Measurements from ENCODE around the gene MDM1. TPM values are rescaled to one million over a fixed set of nuclear protein-coding genes. Genes with fewer than 3 reads are reported as not detected.
A peak's percentile ranks its signal among the peaks of the same experiment; 100 is the strongest.

MDM1 gene
- total and polyA plus RNA-seq, 2 of the 13 experiments (the other 11 are each of a cell fraction or from before 2014, with no cell fraction given): 4.6 to 15.2 TPM

GRCh38 chr12:68341822-68342221 lies 9.7 kb upstream of the MDM1 start (continued):
- TF ChIP-seq MED1 (CRISPR knock-in tag; IDR thresholded peaks at IDR 0.05) (peak; percentile 42; the same call in 1 of the 2 replicates), ZNF598 (CRISPR knock-in tag; IDR thresholded peaks at IDR 0.05; ENCODE audit: borderline replicate concordance) (no peak), POLR2AphosphoS5 (IDR thresholded peaks at IDR 0.05; ENCODE audit: low read depth, low read length) (no peak), CEBPG (CRISPR knock-in tag; IDR thresholded peaks at IDR 0.05) (peak; percentile 86), HNF4G (IDR thresholded peaks at IDR 0.05; ENCODE audit: borderline replicate concordance, low read depth, low read length) (peak; percentile 85), HNF4G (CRISPR knock-in tag; IDR thresholded peaks at IDR 0.05; ENCODE audit: borderline replicate concordance, low read depth) (no peak), ZNF24 (IDR thresholded peaks at IDR 0.05) (no peak), CENPBD1 (CRISPR knock-in tag; IDR thresholded peaks at IDR 0.05; ENCODE audit: borderline replicate concordance, low read depth) (no peak), ZNF644 (CRISPR knock-in tag; IDR thresholded peaks at IDR 0.05; ENCODE audit: low read depth) (peak; percentile 46; the same call in 1 of the 2 replicates), HMGXB3 (CRISPR knock-in tag; IDR thresholded peaks at IDR 0.05; ENCODE audit: borderline replicate concordance) (no peak), ARID3A (IDR thresholded peaks at IDR 0.05; ENCODE audit: low read depth, low read length) (peak; percentile 47; the same call in 1 of the 2 replicates), SOX6 (IDR thresholded peaks at IDR 0.05) (no peak), SOX6 (CRISPR knock-in tag; IDR thresholded peaks at IDR 0.05) (peak; percentile 95), SUZ12 (IDR thresholded peaks at IDR 0.05; ENCODE audit: low read depth, low read length) (no peak), ZBTB38 (CRISPR knock-in tag; IDR thresholded peaks at IDR 0.05) (no peak), ZNF280B (CRISPR knock-in tag; IDR thresholded peaks at IDR 0.05; ENCODE audit: borderline replicate concordance) (no peak), ASH2L (IDR thresholded peaks at IDR 0.05; ENCODE audit: insufficient read length, low read depth, low read length) (peak; percentile 40), BRF2 (CRISPR knock-in tag; IDR thresholded peaks at IDR 0.05) (no peak), NFE2 (CRISPR knock-in tag; IDR thresholded peaks at IDR 0.05) (no peak), ZNF33B (CRISPR knock-in tag; IDR thresholded peaks at IDR 0.05) (no peak), GATAD2A (CRISPR knock-in tag; IDR thresholded peaks at IDR 0.05) (peak; percentile 81)
